GM13977 (cell line): Measurements from ENCODE around the gene COA6.

Source experiments
- DNase-seq: peaks from one replicate; pipeline ENCODE4 v3.0.0; 2012; ENCODE audit warnings: low spot score
- CTCF ChIP-seq: IDR thresholded peaks from 2 replicates; pipeline ENCODE4 v1.5.1; 2012; ENCODE audit warnings: mild to moderate bottlenecking, control low read depth; ENCODE audit not compliant: insufficient read depth; ENCODE audit errors: extremely low read depth, missing control alignments
- in situ Hi-C: fragments of 300-500 bp; cut with MboI; formaldehyde crosslinking; loops from one replicate; pipeline ENCODE4 v1.12.0; 2022; ENCODE audit warnings: low sequenced_read_pairs, low pct_unique_long_range_greater_than_20kb, mixed read lengths, inconsistent platforms; ENCODE audit not compliant: unreplicated experiment

The COA6 gene

GRCh38 chr1:234373064-234373958 is at the start of gene COA6:
TSS of gene COA6 (plus strand) at chr1:234373456. CDS start at chr1:234373467, 11 bp downstream.
- in situ Hi-C loops: no loop called here
- DNase-seq: peak; percentile 85
- TF ChIP-seq CTCF: no peak

- in situ Hi-C loops: no loop called here
- TF ChIP-seq CTCF: no peak
- no peak for DNase-seq
Measured at GRCh38 chr1:234324821-234325220, 48.4 kb upstream of the COA6 start.

GRCh38 chr1:234325878-234326496 is 47.3 kb upstream of the COA6 start:
- no peak for DNase-seq
- TF ChIP-seq CTCF: no peak
- in situ Hi-C loops: no loop called here

GRCh38 chr1:234326497-234327366 is 46.5 kb upstream of the COA6 start:
- peak; percentile 67 for DNase-seq
- peak; percentile 87 for TF ChIP-seq CTCF
- in situ Hi-C loops: no loop called here

GRCh38 chr1:234327577-234328164 is 45.6 kb upstream of the COA6 start:
- TF ChIP-seq CTCF: no peak
- in situ Hi-C loops: no loop called here
- DNase-seq: no peak

GRCh38 chr1:234330843-234331215 is 42.4 kb upstream of the COA6 start:
- TF ChIP-seq CTCF: no peak
- DNase-seq: no peak
- in situ Hi-C loops: no loop called here
